BJ (cell line): ENCODE data around the gene POLE. TPM values are rescaled to one million over a fixed set of nuclear protein-coding genes. Genes with fewer than 3 reads are reported as not detected.

Source experiments
- CTCF ChIA-PET: fragments of 350-600 bp; formaldehyde crosslinking; extraction: SDS; loops from one replicate; lab custom pipeline; 2021; ENCODE audit warnings: antibody characterized with exemption, inconsistent platforms; lab: Yijun Ruan, JAX
- POLR2A ChIA-PET: fragments of 300-600 bp; sonication (Branson Sonifier 250); formaldehyde crosslinking; extraction: SDS; loops from one replicate; lab custom pipeline; 2021; ENCODE audit warnings: antibody characterized with exemption; lab: Charles Lee
- DNase-seq: peaks from one replicate; pipeline ENCODE4 v3.0.0-alpha.2; 2011; ENCODE audit warnings: low read depth
- H3K27me3 ChIP-seq: 2 replicates; pipeline ENCODE4 v1.6.0; 2011; ENCODE audit warnings: low read length; ENCODE audit not compliant: control insufficient read depth, insufficient read depth
- H3K36me3 ChIP-seq: 2 replicates; pipeline ENCODE4 v1.5.1; 2011; ENCODE audit warnings: low read length; ENCODE audit not compliant: control insufficient read depth, insufficient read depth
- H3K4me3 ChIP-seq: 2 replicates; pipeline ENCODE4 v1.5.1; 2011; ENCODE audit warnings: low read depth, mild to moderate bottlenecking, control low read depth, low read length
- CTCF ChIP-seq: IDR thresholded peaks from 2 replicates; pipeline ENCODE4 v1.5.1; 2011; ENCODE audit warnings: low read depth, mild to moderate bottlenecking, control low read depth, inconsistent platforms, low read length, moderate library complexity; ENCODE audit not compliant: insufficient read depth
- polyA plus RNA-seq: library from polyadenylated mRNA; depleted of rRNA; stranded (reverse); fragments of >200 nt; gene quantifications from 2 replicates; pipeline ENCODE4 v1.2.3, GENCODE V29; 2011

POLE gene
- polyA plus RNA-seq, 1 experiment = 17.7 TPM

GRCh38 chr12:132591107-132591935, 95.8 kb downstream of the POLE start:
- Histone ChIP-seq H3K36me3 (no peaks in the 10 kb centered on the region), H3K4me3 (no peak overlapping the region), H3K27me3 (no peaks in the 10 kb centered on the region)
- no peak for DNase-seq
- POLR2A ChIA-PET = no interaction called here
- no peak for TF ChIP-seq CTCF
- CTCF ChIA-PET = no interaction called here

- ChIA-PET CTCF (interaction anchor here (0.6 to 0.7 kb wide), 2 partner anchors 21 to 28 kb away, joined by 3 read pairs; no protein-coding TSS in a partner anchor), POLR2A (no interaction called here)
- no peak for TF ChIP-seq CTCF
- H3K27me3 ChIP-seq = no peaks in the 10 kb centered on the region
- no peak for DNase-seq
- H3K36me3 ChIP-seq = no peaks in the 10 kb centered on the region
- H3K4me3 ChIP-seq = no peak overlapping the region
These were observed 98.1 kb downstream of the POLE start for GRCh38 chr12:132588821-132589669.

GRCh38 chr12:132588319-132588718, 98.8 kb downstream of the POLE start:
- ChIA-PET POLR2A (no interaction called here), CTCF (no interaction called here)
- TF ChIP-seq CTCF = no peak
- H3K4me3 ChIP-seq = no peak overlapping the region
- DNase-seq = no peak
- no peaks in the 10 kb centered on the region for H3K27me3 ChIP-seq
- H3K36me3 ChIP-seq = no peaks in the 10 kb centered on the region

GRCh38 chr12:132587781-132588180, 99.4 kb downstream of the POLE start:
- ChIA-PET POLR2A (no interaction called here), CTCF (no interaction called here)
- no peaks in the 10 kb centered on the region for H3K27me3 ChIP-seq
- H3K36me3 ChIP-seq = no peaks in the 10 kb centered on the region
- TF ChIP-seq CTCF = no peak
- H3K4me3 ChIP-seq = no peak overlapping the region
- no peak for DNase-seq

GRCh38 chr12:132586929-132587328, 100.2 kb downstream of the POLE start:
- no peaks in the 10 kb centered on the region for H3K36me3 ChIP-seq
- POLR2A ChIA-PET = no interaction called here
- DNase-seq = no peak
- no peaks in the 10 kb centered on the region for H3K27me3 ChIP-seq
- CTCF ChIA-PET = no interaction called here
- H3K4me3 ChIP-seq = no peak overlapping the region
- no peak for TF ChIP-seq CTCF
